VCaP (cell line): ENCODE measurements around the gene CHST15.

ENCODE experiments used
- H3K27ac ChIP-seq: fragments of 450-650 bp; 2 replicates; pipeline ENCODE4 v1.5.1; 2017
- CTCF ChIP-seq: fragments of 450-650 bp; conservative IDR thresholded peaks from 2 replicates; pipeline ENCODE4 v1.5.1; 2017; ENCODE audit warnings: mild to moderate bottlenecking, moderate library complexity

CHST15 gene

GRCh38 chr10:124071141-124071540 is 22.3 kb downstream of the CHST15 start:
- no peak for TF ChIP-seq CTCF
- H3K27ac ChIP-seq: no peak overlapping the region

- H3K27ac ChIP-seq: no peak overlapping the region
- TF ChIP-seq CTCF: no peak
Measured at GRCh38 chr10:124070666-124071065, 22.7 kb downstream of the CHST15 start.

GRCh38 chr10:124069341-124070264 is 23.8 kb downstream of the CHST15 start:
- TF ChIP-seq CTCF: no peak
- H3K27ac ChIP-seq: no peak overlapping the region

GRCh38 chr10:124068929-124069328 is 24.5 kb downstream of the CHST15 start:
- H3K27ac ChIP-seq: no peak overlapping the region
- TF ChIP-seq CTCF: no peak

- no peak for TF ChIP-seq CTCF
- no peak overlapping the region for H3K27ac ChIP-seq
Measured at GRCh38 chr10:124067825-124068400, 25.5 kb downstream of the CHST15 start.

- no peak overlapping the region for H3K27ac ChIP-seq
- no peak for TF ChIP-seq CTCF
Measured at GRCh38 chr10:124066781-124067714, 26.4 kb downstream of the CHST15 start.
